GM18868 (cell line): ENCODE results near the gene FCHO2.
"Not testable (repeated sequence)": the region's sequence is repeated elsewhere in the genome, so short reads cannot be mapped to it uniquely, and the experiment has no call there.

Experiments
- ATAC-seq: cut with Tn5 transposase; IDR thresholded peaks from one replicate; pipeline ENCODE4 v1.9.1; 2021; ENCODE audit warnings: mild to moderate bottlenecking, moderate library complexity; ENCODE audit not compliant: unreplicated experiment

Gene FCHO2

GRCh38 chr5:72956324-72957140 lies 691 bp downstream of the FCHO2 start:
- peak; percentile 44 for ATAC-seq

DNA sequence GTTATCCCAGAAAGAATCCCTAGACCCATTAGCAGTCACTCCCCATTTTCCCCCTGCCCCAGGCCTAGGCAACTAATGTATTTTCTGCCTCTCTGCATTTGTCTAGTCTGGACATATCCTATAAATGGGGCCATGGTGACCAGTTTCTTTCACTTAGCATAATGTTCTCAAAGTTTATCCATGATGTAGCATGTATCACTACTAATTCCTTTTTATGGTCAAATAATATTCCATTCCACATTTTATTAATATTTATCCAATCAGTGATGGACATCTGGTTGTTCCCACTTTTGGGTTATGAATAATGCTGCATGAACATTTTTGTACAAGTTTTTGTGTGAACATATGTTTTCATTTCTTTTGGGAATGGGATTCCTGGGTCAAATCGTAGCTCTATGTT lies 1.5 kb downstream of the FCHO2 start:
- ATAC-seq = no peak

DNA sequence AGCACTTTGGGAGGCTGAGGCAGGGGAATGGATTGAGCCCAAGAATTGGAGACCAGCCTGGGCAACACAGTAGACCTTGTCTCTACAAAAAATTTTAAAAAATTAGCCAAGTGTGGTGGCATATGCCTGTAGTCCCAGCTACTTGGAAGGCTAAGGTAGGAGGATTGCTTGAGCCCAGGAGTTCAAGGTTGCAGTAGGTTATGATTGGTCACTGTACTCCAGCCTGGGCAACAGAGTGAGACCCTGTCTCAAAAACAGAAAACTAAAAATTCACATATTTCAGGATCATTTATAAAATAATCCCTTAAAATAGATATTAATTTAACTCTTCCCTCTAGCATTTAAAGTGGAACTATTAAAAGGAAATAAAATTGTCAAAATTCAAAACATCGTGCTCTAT lies 3.4 kb downstream of the FCHO2 start:
- no peak for ATAC-seq

GRCh38 chr5:72974481-72974880 lies 18.6 kb downstream of the FCHO2 start:
- not testable (repeated sequence) for ATAC-seq

DNA sequence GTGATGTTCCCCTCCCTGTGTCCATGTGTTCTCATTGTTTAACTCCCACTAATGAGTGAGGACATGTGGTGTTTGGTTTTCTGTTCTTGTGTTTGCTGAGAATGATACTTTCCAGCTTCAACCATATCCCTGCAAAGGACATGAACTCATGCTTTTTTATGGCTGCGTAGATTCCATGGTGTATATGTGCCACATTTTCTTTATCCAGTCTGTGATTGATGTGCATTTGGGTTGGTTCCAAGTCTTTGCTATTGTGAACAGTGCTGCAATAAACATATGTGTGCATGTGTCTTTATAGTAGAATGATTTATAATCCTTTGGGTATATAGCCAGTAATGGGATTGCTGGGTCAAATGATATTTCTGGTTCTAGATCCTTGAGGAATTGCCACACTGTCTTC lies 21.0 kb downstream of the FCHO2 start:
- ATAC-seq = not testable (repeated sequence)

DNA sequence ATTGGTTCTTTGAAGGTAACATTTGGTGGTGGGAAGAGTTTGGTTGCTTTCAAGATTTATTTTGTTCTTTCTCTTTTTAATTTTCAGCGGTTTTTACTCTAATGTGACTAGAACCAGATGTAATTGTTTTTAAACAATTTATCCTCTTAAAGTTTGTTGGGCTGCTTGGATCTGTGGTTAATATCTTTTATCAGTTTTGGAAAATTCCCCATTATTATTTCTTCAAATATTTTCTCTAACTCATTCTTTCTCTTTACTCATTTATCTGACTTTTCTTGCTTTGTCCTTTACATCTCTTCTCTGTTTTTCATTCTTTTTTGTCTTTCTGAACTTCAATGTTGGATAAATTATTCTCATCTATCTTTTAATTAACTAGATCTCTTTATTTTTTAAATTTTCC lies 29.9 kb downstream of the FCHO2 start:
- no peak for ATAC-seq

DNA sequence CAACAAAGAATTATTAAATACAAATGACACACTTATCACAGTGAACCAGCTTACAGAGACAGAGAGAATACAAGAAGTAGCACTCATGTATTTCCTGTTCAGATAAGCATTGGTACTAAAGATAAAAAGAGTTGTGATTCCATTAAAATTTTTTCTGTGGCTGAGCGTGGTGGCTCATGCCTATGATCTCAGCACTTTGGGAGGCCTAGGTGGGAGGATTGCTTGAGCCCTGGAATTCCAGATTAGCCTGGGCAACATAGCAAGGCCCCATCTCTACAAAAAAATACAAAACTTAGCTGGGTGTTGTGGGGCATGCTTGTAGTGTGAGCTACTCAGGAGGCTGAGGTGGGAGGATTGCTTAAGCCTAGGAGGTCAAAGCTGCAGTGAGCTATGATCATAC lies 32.9 kb downstream of the FCHO2 start:
- ATAC-seq = no peak

- ATAC-seq = no peak
These were observed 35.6 kb downstream of the FCHO2 start for GRCh38 chr5:72991394-72991793.

DNA sequence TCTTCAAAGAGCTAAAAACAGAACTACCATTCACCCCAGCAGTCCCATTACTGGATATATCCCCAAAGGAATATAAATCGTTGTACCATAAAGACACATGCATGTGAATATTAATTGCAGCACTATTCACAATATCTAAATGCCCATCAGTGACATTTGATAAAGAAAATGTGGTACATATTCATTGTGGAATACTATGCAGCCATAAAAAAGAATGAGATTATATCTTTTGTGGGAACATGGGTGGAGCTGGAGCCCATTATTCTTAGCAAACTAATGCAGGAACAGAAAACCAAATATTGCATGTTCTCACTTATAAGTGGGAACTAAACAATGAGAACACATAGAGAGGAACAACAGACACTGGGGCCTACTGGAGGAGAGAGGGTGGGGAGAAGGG lies 38.7 kb downstream of the FCHO2 start:
- ATAC-seq = no peak

DNA sequence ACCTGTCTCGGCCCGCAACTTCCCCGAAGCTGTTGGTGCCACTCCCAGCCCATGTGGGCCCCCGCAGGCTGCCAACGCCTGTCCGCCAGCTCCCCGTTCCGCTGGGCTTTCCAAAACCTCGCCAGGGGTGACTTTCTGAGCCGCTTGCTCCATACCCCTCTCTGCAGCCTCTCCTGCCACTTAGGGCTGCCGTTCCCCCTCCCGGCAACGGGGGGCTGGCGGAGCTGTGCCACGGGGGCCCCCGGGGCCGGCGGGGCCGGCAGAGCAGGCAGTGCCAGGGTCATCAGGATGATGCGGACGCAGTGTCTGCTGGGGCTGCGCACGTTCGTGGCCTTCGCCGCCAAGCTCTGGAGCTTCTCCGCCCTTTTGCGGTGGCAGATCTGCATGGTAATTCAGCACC lies 40.8 kb downstream of the FCHO2 start:
- no peak for ATAC-seq

GRCh38 chr5:72999916-73000315 lies 44.1 kb downstream of the FCHO2 start:
- no peak for ATAC-seq

GRCh38 chr5:73005886-73006285 lies 50.0 kb downstream of the FCHO2 start:
- ATAC-seq = no peak

DNA sequence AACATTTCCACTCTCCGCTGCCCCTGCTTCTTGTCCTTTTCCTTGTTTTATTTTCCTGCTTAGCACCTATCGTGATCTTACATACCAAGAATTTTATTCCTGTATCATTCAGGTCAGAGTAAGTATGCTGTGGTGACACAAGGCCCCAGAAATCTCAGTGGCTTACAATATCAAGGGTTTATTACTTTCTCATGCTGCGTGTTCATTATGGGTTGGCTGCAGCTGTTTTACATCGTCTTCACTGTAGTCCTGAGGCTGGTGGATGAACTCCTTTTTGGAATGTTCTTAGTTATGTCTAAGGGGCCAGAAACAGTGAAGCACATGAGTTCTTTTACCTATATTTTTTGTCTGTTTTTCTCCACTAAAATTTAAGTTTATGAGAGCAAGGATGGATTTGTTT lies 51.2 kb downstream of the FCHO2 start:
- no peak for ATAC-seq

DNA sequence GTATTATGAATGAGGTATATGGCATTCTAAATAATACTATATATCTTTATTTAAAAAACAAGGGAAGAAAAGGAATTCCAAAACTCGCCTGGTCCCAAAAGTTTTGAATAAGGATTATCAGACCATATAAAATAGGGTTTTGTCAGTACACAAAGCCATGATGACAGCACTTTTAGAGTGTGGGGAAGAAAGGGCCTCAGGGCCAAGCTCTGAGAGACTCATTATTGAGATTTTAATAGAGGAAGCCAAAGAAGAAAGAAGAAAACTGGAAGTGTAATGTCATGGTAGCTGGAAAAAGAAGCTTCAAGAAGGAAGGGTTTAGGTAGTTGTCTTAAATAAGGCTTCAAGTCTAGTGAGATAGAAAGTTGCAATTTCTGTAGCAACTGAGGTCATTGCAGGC lies 53.0 kb downstream of the FCHO2 start:
- ATAC-seq = no peak

DNA sequence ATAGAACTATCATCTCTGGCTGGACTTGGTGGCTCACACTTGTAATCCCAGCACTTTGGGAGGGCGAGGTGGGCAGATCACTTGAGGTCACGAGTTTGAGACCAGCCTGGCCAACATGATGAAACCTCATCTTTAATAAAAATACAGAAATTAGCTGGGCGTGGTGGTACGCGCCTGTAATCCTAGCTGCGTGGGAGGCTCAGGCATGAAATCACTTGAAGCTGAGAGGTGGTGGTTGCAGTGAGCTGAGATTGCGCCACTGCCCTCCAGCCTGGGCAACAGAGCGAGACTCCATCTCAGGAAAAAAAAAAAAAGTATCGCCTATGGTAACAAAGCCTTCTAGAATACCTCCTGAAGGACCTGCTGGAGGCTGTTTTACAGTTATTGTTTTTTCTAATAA lies 55.8 kb downstream of the FCHO2 start:
- not testable (repeated sequence) for ATAC-seq

DNA sequence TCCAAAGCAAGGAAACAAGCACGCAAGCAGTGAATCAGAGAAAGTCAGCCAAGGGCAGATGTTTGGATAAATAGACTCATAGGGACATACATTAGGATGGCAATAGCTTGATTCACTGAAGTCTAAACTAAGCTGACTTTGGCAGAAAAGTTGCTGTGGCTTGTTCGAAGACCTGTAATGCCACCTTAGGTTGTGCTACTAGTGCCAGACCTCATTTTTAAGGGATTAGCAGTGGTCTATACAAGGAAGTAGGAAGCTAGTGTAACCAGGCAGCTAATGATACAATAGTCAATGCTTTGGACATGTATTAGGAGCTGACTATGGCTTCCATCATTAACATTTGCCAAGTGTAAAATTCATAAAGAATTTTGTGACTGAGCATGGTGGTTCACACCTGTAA lies 63.1 kb downstream of the FCHO2 start:
- ATAC-seq = no peak

GRCh38 chr5:73019766-73020165 lies 63.9 kb downstream of the FCHO2 start:
- ATAC-seq = no peak

DNA sequence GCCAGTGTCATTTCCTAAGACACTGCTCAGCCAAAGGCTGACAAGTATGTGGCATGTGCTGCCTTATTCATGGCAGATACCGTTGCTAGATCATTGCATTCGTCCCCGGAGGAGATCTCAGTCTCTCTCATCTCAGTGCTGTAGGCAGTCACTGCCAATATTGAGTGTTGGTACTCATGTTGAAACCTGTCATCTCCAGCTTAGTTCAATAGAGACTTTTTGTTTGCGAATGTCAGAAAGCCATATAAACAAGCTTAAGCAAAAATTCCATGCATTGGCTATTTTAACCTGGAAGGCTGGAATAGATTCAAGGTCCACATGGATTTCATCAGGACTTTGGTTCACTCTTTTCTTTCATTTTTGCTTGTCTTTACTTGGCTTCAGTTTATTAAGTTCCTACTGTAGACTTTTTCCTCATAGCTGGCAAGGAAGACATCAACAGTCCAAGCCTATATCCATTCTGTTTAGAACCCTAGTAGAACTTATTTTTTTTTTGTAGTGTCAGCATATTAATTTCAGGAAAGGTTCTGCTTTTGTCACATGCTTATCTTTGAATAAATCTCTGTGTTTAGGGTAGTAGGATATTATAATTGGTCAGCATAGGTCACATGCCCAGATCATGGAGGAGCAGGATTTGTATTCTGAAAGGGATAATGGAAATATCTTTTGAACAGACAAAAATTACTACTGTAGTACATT lies 66.8 kb downstream of the FCHO2 start:
- ATAC-seq = no peak

DNA sequence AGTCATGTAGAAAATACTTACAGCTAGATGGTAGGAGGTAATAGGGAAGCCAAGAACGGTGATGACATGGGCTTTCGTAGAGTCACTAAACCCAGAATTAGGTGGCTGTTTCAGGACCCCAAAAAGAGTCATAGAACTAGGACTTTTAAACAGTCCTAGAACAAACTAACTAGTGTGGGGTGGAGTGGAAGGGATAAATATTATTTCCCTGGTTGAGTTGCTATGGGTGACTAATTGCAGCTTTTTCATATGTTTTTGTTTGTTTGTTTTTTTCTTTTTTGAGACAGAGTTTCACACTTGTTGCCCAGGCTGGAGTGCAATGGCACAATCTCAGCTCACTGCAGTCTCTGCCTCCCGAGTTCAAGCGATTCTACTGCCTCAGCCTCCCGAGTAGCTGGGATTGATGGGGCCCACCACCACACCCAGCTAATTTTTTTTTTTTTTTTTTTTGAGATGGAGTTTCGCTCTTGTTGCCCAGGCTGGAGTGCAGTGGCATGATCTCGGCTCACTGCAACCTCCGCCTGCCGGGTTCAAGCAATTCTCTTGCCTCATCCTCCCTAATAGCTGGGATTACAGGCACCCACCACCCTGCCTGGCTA lies 69.2 kb downstream of the FCHO2 start:
- not testable (repeated sequence) for ATAC-seq

- no peak for ATAC-seq
These were observed 71.5 kb downstream of the FCHO2 start for GRCh38 chr5:73027361-73027760.

GRCh38 chr5:73027816-73028215 lies 72.0 kb downstream of the FCHO2 start:
- no peak for ATAC-seq

DNA sequence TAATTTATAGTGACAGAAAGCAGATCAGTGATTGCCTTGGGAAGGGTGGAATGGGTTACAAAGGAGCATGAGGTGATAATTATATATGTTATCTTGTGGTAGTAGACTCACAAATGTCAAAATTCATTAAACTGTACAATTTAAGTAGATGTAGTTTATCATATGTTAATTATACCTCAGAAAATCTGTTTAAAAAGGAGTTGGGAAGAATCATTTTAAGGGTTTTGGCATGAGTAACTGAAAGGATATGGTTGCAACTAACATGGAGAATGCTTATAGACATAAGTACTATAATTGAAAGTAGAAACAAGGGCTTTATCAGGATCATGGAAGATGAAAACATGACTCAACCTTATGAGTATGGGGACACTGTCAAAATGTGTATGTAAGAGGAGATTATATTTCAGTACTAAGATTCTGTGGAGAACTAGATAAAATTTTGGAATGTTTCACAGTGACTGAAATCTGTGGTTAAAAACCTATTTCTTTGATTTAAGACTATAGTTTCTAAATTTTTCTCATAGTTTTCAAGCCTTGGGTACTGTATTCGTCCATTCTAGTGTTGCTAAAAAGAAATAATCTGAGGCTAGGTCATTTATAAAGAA lies 73.3 kb downstream of the FCHO2 start:
- ATAC-seq = no peak
